Ovary (tissue), 9 donors: ENCODE results near the gene HMOX1. TPM values are rescaled to one million over a fixed set of nuclear protein-coding genes. Genes with fewer than 3 reads are reported as not detected.
A peak's percentile ranks its signal among the peaks of the same experiment; 100 is the strongest.

Experiments
- DNase-seq, 5 donors: peaks; one replicate each; pipeline ENCODE4 v3.0.0-alpha.2; 2019 to 2020
- H3K27ac ChIP-seq, 2 donors: fragments of 200-600 bp; one replicate each; pipeline versions ENCODE4 v1.5.1 to v1.8.0; 2019 to 2022
- H3K27me3 ChIP-seq: fragments of 200-600 bp; one replicate; pipeline ENCODE4 v1.8.0; 2022
- H3K36me3 ChIP-seq: fragments of 200-600 bp; sonication (generic); one replicate; pipeline ENCODE4 v1.5.1; 2019
- H3K4me1 ChIP-seq: one replicate; pipeline ENCODE4 v1.8.1; 2013; ENCODE audit warnings: mild to moderate bottlenecking, moderate library complexity; ENCODE audit not compliant: insufficient read depth
- H3K4me3 ChIP-seq: fragments of 200-600 bp; sonication (generic); one replicate; pipeline ENCODE4 v1.5.1; 2017
- H3K9me3 ChIP-seq, 2 donors: fragments of 200-600 bp in 1 of 2; sonication (generic) in 1 of 2; one replicate each; pipeline versions ENCODE4 v1.5.1 to v1.8.1; 2013 to 2019; ENCODE audit warnings: mild to moderate bottlenecking in 1 of 2, moderate library complexity in 1 of 2
- CTCF ChIP-seq, 3 donors: fragments of 450-650 bp in 2 of 3; fragments of 200-600 bp in 1 of 3; IDR thresholded peaks; one replicate each; pipeline versions ENCODE4 v1.5.1 to v1.8.0; 2016 to 2022; ENCODE audit warnings: antibody characterized with exemption in 3 of 3, mild to moderate bottlenecking in 1 of 3
- EP300 ChIP-seq: sonication (generic); formaldehyde crosslinking; IDR thresholded peaks from one replicate; pipeline ENCODE4 v1.6.1; 2017; ENCODE audit warnings: antibody characterized with exemption
- POLR2A ChIP-seq: fragments of 450-650 bp; IDR thresholded peaks from one replicate; pipeline ENCODE4 v1.6.1; 2017; ENCODE audit warnings: antibody characterized with exemption, mild to moderate bottlenecking, moderate library complexity
- WGBS, 3 donors: extraction: QIAGEN DNeasy Blood & Tissue Kit in 1 of 3; methylation state at CpG; one replicate each; pipeline versions ENCODE4 v1.1.5 to v1.1.7; 2013 to 2017; 5-methylcytosine and 5-hydroxymethylcytosine counted together
- intact Hi-C, 4 donors: fragments of 100-400 bp; cut with DNase I; formaldehyde crosslinking; loops; one replicate each; pipeline versions ENCODE4 v1.11.0 to v1.15.1; 2022 to 2023
- polyA plus RNA-seq, 2 donors: library from polyadenylated mRNA; stranded (reverse); fragments of 200-250 nt in 1 of 2; fragments of 350-450 nt in 1 of 2; fragmentation: Illumina TruSeq in 1 of 2; extraction: RNeasy Lipid Tissue Mini Kit (QIAGEN cat#74804) in 1 of 2; gene quantifications; one replicate each; pipeline ENCODE4 v1.2.3, GENCODE V29; 2013 to 2014
- total RNA-seq, 7 donors: library from RNA; depleted of rRNA in 2 of 7; stranded (reverse); fragments of >200 nt in 2 of 7; fragmentation: NEBNext Ultra II Directional in 3 of 7; extraction: Animal tissue kit (Norgen Biotek cat#: 25700) in 3 of 7; gene quantifications; one replicate each; pipeline versions ENCODE4 v1.1.0 to v1.2.4, GENCODE V29; 2016 to 2023
- donor health status: DM: no; HTN: no; CAD: no; lungs with moderate emphysema.
- donor health status: DM: no; HTN: no; CAD: no.
- donor health status: Bipolar disorder and iron deficiency.
- donor health status: DM: yes; HTN: yes; CAD: no.
- donor health status: DM: no; HTN: no; CAD: no.
- donor health status: DM: yes; HTN: yes; CAD: no.

Gene HMOX1
- total and polyA plus RNA-seq, 9 donors, result 45.0 to 243 (median 71.4) TPM

GRCh38 chr22:35400501-35400790 lies 19.6 kb downstream of the HMOX1 start:
- WGBS, 3 donors, result 1 to 2% (median 1%) methylated on average over 15 to 20 of the region's 20 CpGs
- Histone ChIP-seq H3K27me3 (no peaks in the 10 kb centered on the region), H3K4me3 (peak overlapping the region; percentile 78), H3K9me3 (no peaks in the 10 kb centered on the region), H3K36me3 (no peaks in the 10 kb centered on the region), H3K4me1 (peaks cover 24% of the 10 kb centered on the region), H3K27ac (peak overlapping the region in 1 of 2 donors; percentile 77)
- peak in 1 of 5 donors; percentile 54 for DNase-seq
- intact Hi-C loops, result no loop called here
- TF ChIP-seq CTCF (IDR thresholded peaks at IDR 0.05), result no peak
- TF ChIP-seq EP300, result no peak
- no peak for TF ChIP-seq POLR2A

GRCh38 chr22:35401863-35402262 lies 21.0 kb downstream of the HMOX1 start:
- Histone ChIP-seq H3K4me3 (no peak overlapping the region), H3K27ac (no peak overlapping the region), H3K9me3 (no peaks in the 10 kb centered on the region), H3K36me3 (no peaks in the 10 kb centered on the region), H3K4me1 (peaks cover 14% of the 10 kb centered on the region), H3K27me3 (no peaks in the 10 kb centered on the region)
- 84 to 89% (median 85%) methylated on average over 6 of the region's 6 CpGs for WGBS, 3 donors
- TF ChIP-seq CTCF (IDR thresholded peaks at IDR 0.05) (no peak), EP300 (no peak), POLR2A (no peak)
- no peak for DNase-seq
- intact Hi-C loops, result no loop called here

GRCh38 chr22:35403356-35403755 lies 22.5 kb downstream of the HMOX1 start:
- no peak overlapping the region for H3K27ac ChIP-seq
- no peaks in the 10 kb centered on the region for H3K9me3 ChIP-seq
- intact Hi-C loops, result no loop called here
- no peaks in the 10 kb centered on the region for H3K27me3 ChIP-seq
- peaks cover 7% of the 10 kb centered on the region for H3K4me1 ChIP-seq
- H3K4me3 ChIP-seq, result no peak overlapping the region
- TF ChIP-seq CTCF (IDR thresholded peaks at IDR 0.05), result no peak
- no peak for TF ChIP-seq EP300
- TF ChIP-seq POLR2A, result no peak
- H3K36me3 ChIP-seq, result no peaks in the 10 kb centered on the region
- DNase-seq, result no peak
- WGBS, 3 donors, result 57 to 79% (median 57%) methylated on average over 7 of the region's 7 CpGs

- 86 to 88% (median 87%) methylated on average over 5 of the region's 5 CpGs for WGBS, 3 donors
- Histone ChIP-seq H3K4me3 (no peak overlapping the region), H3K27me3 (no peaks in the 10 kb centered on the region), H3K27ac (no peak overlapping the region), H3K36me3 (no peaks in the 10 kb centered on the region), H3K4me1 (peaks cover 5% of the 10 kb centered on the region), H3K9me3 (no peaks in the 10 kb centered on the region)
- DNase-seq, result no peak
- TF ChIP-seq EP300, result no peak
- no peak for TF ChIP-seq POLR2A
- TF ChIP-seq CTCF (IDR thresholded peaks at IDR 0.05), result no peak
- intact Hi-C loops, result no loop called here
These were observed 23.3 kb downstream of the HMOX1 start for GRCh38 chr22:35404176-35404575.

- Histone ChIP-seq H3K9me3 (no peaks in the 10 kb centered on the region), H3K36me3 (no peaks in the 10 kb centered on the region), H3K4me3 (no peak overlapping the region), H3K27me3 (no peaks in the 10 kb centered on the region), H3K4me1 (peaks cover under 1% of the 10 kb centered on the region), H3K27ac (no peak overlapping the region)
- DNase-seq, result no peak
- no peak for TF ChIP-seq POLR2A
- TF ChIP-seq CTCF (IDR thresholded peaks at IDR 0.05), result no peak
- TF ChIP-seq EP300, result no peak
- intact Hi-C loops, result loop anchor here in 1 of 4 donors (5.0 kb wide), 1 partner anchor 51 kb away; no protein-coding TSS in a partner anchor
- WGBS, 3 donors, result 90 to 93% (median 93%) methylated on average over 13 of the region's 13 CpGs
These were observed 25.5 kb downstream of the HMOX1 start for GRCh38 chr22:35406443-35406842.
